ENCODE results near the gene PDILT.

PDILT gene

DNA sequence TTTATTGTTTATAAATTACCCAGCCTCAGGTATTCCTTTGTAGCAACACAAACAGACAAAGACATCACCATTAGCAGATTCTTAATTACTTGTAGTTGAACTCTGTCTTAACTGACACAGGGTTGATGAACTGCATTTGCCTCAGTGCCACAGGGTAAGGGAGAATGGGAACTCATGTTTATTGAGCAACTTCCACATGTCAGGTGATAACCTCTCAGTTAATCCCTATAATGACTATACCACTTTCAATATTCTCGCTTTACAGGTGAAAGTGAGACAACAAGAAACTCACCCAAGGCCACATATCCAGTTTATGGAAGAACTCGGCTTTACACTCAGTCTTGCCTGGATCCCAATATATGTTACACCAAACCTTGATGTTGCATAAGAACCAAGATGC lies 8.6 kb downstream of the PDILT start:
- no peak overlapping the region for H3K4me3 ChIP-seq (ENCODE audit: low read depth, low read length)
- no peak for DNase-seq (ENCODE audit: low read depth)
- TF ChIP-seq, protein P1, sequence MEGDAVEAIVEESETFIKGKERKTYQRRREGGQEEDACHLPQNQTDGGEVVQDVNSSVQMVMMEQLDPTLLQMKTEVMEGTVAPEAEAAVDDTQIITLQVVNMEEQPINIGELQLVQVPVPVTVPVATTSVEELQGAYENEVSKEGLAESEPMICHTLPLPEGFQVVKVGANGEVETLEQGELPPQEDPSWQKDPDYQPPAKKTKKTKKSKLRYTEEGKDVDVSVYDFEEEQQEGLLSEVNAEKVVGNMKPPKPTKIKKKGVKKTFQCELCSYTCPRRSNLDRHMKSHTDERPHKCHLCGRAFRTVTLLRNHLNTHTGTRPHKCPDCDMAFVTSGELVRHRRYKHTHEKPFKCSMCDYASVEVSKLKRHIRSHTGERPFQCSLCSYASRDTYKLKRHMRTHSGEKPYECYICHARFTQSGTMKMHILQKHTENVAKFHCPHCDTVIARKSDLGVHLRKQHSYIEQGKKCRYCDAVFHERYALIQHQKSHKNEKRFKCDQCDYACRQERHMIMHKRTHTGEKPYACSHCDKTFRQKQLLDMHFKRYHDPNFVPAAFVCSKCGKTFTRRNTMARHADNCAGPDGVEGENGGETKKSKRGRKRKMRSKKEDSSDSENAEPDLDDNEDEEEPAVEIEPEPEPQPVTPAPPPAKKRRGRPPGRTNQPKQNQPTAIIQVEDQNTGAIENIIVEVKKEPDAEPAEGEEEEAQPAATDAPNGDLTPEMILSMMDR (conservative IDR thresholded peaks at IDR 0.05; ENCODE audit: low read depth, low read length): no peak

DNA sequence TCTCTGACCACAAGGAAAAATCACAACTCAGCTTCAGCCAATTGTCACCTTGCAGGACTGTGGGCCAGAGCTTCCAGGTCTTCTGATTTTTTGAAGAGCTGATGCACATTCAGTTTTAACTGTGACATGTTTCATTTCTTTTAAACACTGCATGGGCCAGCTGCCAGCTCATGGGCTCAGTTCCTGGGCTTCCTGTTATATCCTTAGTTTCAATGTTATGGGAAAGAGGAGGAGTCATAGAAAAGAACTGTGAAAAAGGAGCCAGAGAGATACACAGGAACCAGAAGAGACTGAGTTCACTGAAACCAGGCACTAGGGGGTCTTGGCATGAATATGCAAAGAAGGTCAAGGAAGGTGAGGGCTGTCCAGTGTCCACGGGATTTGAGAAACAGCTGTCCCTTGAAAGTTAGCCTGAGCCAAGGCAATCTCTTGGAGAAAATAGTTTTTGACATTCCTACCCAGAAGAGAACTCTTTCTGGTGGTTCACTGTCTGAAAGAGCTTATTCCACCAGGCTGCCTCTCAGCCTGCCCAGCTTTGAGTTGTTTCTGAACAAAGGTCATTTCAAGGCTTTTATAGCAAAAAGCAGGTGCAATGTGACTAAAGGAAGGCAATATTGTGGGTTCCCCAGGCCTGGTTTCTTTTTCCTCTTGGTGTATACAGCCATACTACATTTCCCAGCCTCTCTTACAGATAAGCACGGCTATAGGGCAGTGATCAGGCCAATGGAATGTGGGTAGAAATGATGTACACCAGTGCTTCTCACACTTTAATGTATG lies 10.5 kb downstream of the PDILT start:
- DNase-seq (ENCODE audit: low read depth): no peak
- TF ChIP-seq, protein P1 (conservative IDR thresholded peaks at IDR 0.05; ENCODE audit: low read depth, low read length): no peak
- H3K4me3 ChIP-seq (ENCODE audit: low read depth, low read length): no peak overlapping the region

DNA sequence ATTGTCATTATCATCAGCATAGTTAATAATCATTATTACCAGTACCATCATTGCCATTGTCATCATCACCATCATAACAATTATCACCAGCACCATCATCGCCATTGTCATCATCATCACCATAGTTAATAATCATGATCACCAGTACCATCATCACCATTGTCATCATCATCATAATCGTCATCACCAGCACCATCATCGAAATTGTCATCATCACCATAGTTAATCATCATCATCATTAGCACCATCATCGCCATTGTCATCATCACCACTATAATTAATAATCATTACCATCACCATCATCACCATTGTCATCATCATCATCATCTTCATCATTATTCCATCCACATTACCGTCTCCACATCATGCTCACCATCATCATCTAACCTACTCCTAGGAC lies 13.5 kb downstream of the PDILT start:
- DNase-seq (ENCODE audit: low read depth): no peak
- TF ChIP-seq, protein P1 (conservative IDR thresholded peaks at IDR 0.05; ENCODE audit: low read depth, low read length): no peak
- H3K4me3 ChIP-seq (ENCODE audit: low read depth, low read length): no peak overlapping the region

DNA sequence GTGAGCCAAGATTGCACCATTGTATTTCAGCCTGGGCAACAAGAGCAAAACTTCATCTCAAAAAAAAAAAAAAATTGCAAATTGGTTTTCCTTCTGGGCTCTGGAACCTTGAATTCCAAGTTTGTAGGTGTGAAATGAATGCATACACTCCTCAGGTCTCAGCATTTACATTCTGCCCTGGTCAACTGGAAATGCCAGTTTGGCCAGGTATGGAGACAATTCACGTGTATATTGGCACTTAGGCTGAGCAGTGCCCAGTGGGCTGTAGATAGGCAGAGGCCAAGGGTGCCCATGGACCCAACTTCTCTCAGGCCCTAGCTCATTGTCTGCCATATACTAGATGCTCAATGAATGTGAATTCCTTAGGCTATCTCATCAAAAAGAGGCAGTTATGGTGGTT lies 15.7 kb downstream of the PDILT start:
- H3K4me3 ChIP-seq (ENCODE audit: low read depth, low read length): no peak overlapping the region
- DNase-seq (ENCODE audit: low read depth): no peak
- TF ChIP-seq, protein P1 (conservative IDR thresholded peaks at IDR 0.05; ENCODE audit: low read depth, low read length): no peak

- TF ChIP-seq, protein P1 (conservative IDR thresholded peaks at IDR 0.05; ENCODE audit: low read depth, low read length): no peak
- no peak overlapping the region for H3K4me3 ChIP-seq (ENCODE audit: low read depth, low read length)
- no peak for DNase-seq (ENCODE audit: low read depth)
These were observed 16.6 kb downstream of the PDILT start for GRCh38 chr16:20387978-20388377.

- H3K4me3 ChIP-seq (ENCODE audit: low read depth, low read length): no peak overlapping the region
- DNase-seq (ENCODE audit: low read depth): peak; percentile 64
- TF ChIP-seq, protein P1 (conservative IDR thresholded peaks at IDR 0.05; ENCODE audit: low read depth, low read length): peak; percentile 86
These were observed 18.4 kb downstream of the PDILT start for GRCh38 chr16:20385844-20386832.

All from choroid plexus epithelial cell (primary cell).